Coronary artery (tissue), 2 donors: ENCODE measurements around the gene IFNA8.
"Not testable (repeated sequence)": the region's sequence is repeated elsewhere in the genome, so short reads cannot be mapped to it uniquely, and the experiment has no call there.

Experiments
- DNase-seq: peaks from one replicate; pipeline ENCODE4 v3.0.0-alpha.2; 2017; ENCODE audit warnings: low spot score
- H3K27ac ChIP-seq, 2 donors: fragments of 200-600 bp; sonication (generic); one replicate each; pipeline ENCODE4 v1.5.1; 2016 to 2019
- H3K4me3 ChIP-seq: fragments of 200-600 bp; sonication (generic); 2 replicates; pipeline ENCODE4 v1.5.1; 2016; ENCODE audit warnings: mild to moderate bottlenecking, moderate library complexity
- CTCF ChIP-seq: fragments of 200-600 bp; sonication (generic); IDR thresholded peaks from one replicate; pipeline ENCODE4 v1.5.1; 2019; ENCODE audit warnings: antibody characterized with exemption

The IFNA8 gene

GRCh38 chr9:21408817-21409216 is at the start of gene IFNA8:
Gene IFNA8 (plus strand): TSS chr9:21409117. CDS start chr9:21409177, 60 bp downstream.
- DNase-seq = no peak
- Histone ChIP-seq H3K4me3 (no peak within 1 kb of the TSS), H3K27ac (no peak within 1 kb of the TSS)
- TF ChIP-seq CTCF = no peak

GRCh38 chr9:21362287-21362686 is 46.6 kb upstream of the IFNA8 start:
- DNase-seq = no peak
- no peak for TF ChIP-seq CTCF
- H3K27ac ChIP-seq = no peak overlapping the region
- H3K4me3 ChIP-seq = no peak overlapping the region

- DNase-seq, H3K27ac ChIP-seq, H3K4me3 ChIP-seq: not testable (repeated sequence)
Measured at GRCh38 chr9:21367169-21367568, 41.7 kb upstream of the IFNA8 start.

- DNase-seq = no peak
- TF ChIP-seq CTCF = no peak
- no peak within 1 kb of the TSS for H3K4me3 ChIP-seq
- no peak within 1 kb of the TSS for H3K27ac ChIP-seq
Measured at GRCh38 chr9:21367957-21368356, 41.0 kb upstream of the IFNA8 start, which contains the start of gene IFNA13. Gene IFNA13 (minus strand): TSS chr9:21368057. CDS start chr9:21368010, 47 bp downstream.

- H3K4me3 ChIP-seq, DNase-seq, H3K27ac ChIP-seq: not testable (repeated sequence)
Measured at GRCh38 chr9:21371467-21371866, 37.5 kb upstream of the IFNA8 start.

GRCh38 chr9:21381448-21382339 is 27.2 kb upstream of the IFNA8 start:
- TF ChIP-seq CTCF = no peak
- Histone ChIP-seq H3K27ac (no peak overlapping the region), H3K4me3 (no peak overlapping the region)
- DNase-seq = no peak

GRCh38 chr9:21383627-21384026 is 25.3 kb upstream of the IFNA8 start:
- TF ChIP-seq CTCF = no peak
- no peak for DNase-seq

GRCh38 chr9:21385131-21385670 is 23.7 kb upstream of the IFNA8 start, which contains the start of gene IFNA2:
Gene IFNA2 (minus strand): TSS chr9:21385398. CDS start chr9:21385329, 69 bp downstream.
- TF ChIP-seq CTCF = no peak
- H3K4me3 ChIP-seq = no peak within 1 kb of the TSS
- DNase-seq = no peak
- H3K27ac ChIP-seq = no peak within 1 kb of the TSS

More at GRCh38 chr9:21383627-21384026, 25.3 kb upstream of the IFNA8 start:
- Histone ChIP-seq H3K27ac (no peak overlapping the region), H3K4me3 (no peak overlapping the region)
